Uterus (tissue), 2 donors: Measurements from ENCODE around the gene SSB.

Experiments used
- POLR2A ChIP-seq, 2 donors: fragments of 450-650 bp; IDR thresholded peaks; one replicate each; pipeline ENCODE4 v1.6.1; 2016; ENCODE audit warnings: antibody characterized with exemption in 2 of 2, mild to moderate bottlenecking in 1 of 2, moderate library complexity in 1 of 2
- TF ChIP-seq, protein P1 (sequence below), 4 experiments: fragments of 200-600 bp in 2 of 4; fragments of 450-650 bp in 2 of 4; sonication (generic) in 2 of 4; IDR thresholded peaks; one replicate each; pipeline ENCODE4 v1.5.1; 2016 to 2019; ENCODE audit warnings: antibody characterized with exemption in 4 of 4, mild to moderate bottlenecking in 2 of 4, moderate library complexity in 1 of 4

DNA sequence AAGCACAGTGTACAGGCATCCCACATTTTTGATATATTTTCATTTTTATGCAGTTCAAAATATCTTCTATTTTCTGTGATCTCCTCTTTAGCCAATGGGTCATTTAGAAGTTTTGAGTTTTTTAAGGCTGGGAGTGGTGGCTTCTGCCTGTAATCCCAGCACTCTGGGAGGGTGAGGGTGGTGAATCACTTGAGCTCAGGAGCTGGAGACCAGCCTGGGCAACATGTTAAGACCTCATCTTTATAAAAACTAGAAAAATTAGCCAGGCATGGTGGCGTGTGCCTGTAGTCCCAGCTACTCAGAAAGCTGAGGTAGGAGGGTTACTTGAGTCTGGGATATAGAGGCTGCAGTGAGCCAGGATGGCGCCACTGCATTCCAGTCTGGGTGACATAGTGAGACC, 46.3 kb downstream of the SSB start:
- TF ChIP-seq, protein P1, sequence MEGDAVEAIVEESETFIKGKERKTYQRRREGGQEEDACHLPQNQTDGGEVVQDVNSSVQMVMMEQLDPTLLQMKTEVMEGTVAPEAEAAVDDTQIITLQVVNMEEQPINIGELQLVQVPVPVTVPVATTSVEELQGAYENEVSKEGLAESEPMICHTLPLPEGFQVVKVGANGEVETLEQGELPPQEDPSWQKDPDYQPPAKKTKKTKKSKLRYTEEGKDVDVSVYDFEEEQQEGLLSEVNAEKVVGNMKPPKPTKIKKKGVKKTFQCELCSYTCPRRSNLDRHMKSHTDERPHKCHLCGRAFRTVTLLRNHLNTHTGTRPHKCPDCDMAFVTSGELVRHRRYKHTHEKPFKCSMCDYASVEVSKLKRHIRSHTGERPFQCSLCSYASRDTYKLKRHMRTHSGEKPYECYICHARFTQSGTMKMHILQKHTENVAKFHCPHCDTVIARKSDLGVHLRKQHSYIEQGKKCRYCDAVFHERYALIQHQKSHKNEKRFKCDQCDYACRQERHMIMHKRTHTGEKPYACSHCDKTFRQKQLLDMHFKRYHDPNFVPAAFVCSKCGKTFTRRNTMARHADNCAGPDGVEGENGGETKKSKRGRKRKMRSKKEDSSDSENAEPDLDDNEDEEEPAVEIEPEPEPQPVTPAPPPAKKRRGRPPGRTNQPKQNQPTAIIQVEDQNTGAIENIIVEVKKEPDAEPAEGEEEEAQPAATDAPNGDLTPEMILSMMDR (IDR thresholded peaks at IDR 0.05): no peak
- no peak for TF ChIP-seq POLR2A (IDR thresholded peaks at IDR 0.05)
